Kidney (tissue), 14 donors: ENCODE measurements around the gene ARID1B. TPM values are rescaled to one million over a fixed set of nuclear protein-coding genes. Genes with fewer than 3 reads are reported as not detected.

ENCODE experiments used
- DNase-seq, 5 donors: peaks; one replicate each; pipeline ENCODE4 v3.0.0-alpha.2; 2013 to 2020
- FAIRE-seq: peaks from 2 replicates; lab custom pipeline; 2012; peaks lifted over from hg19 to GRCh38; lab: Jason Lieb, UNC
- H3K27ac ChIP-seq, 2 donors: one replicate each; pipeline ENCODE4 v1.7.0; 2013; ENCODE audit warnings: low read depth in 2 of 2, low read length in 2 of 2, inconsistent platforms in 1 of 2
- H3K27me3 ChIP-seq: one replicate; pipeline ENCODE4 v1.7.1; 2013; ENCODE audit warnings: low read length, inconsistent platforms; ENCODE audit not compliant: control insufficient read depth, insufficient read depth
- H3K36me3 ChIP-seq, 3 donors: one replicate each; pipeline versions ENCODE4 v1.7.0 to v1.7.1; 2013; ENCODE audit warnings: low read length in 3 of 3, control low read depth in 1 of 3, inconsistent platforms in 1 of 3; ENCODE audit not compliant: insufficient read depth in 3 of 3, control insufficient read depth in 2 of 3
- H3K4me1 ChIP-seq, 3 donors: one replicate each; pipeline versions ENCODE4 v1.7.0 to v1.7.1; 2013; ENCODE audit warnings: low read length in 3 of 3, inconsistent platforms in 1 of 3, low read depth in 1 of 3; ENCODE audit not compliant: control insufficient read depth in 2 of 3, insufficient read depth in 2 of 3
- H3K4me3 ChIP-seq, 3 donors: one replicate each; pipeline versions ENCODE4 v1.7.0 to v1.8.1; 2013; ENCODE audit warnings: low read length in 3 of 3, control low read depth in 1 of 3, inconsistent platforms in 1 of 3
- H3K9ac ChIP-seq, 3 donors: one replicate each; pipeline versions ENCODE4 v1.7.0 to v1.7.1; 2013; ENCODE audit warnings: low read length in 3 of 3, control low read depth in 1 of 3, inconsistent platforms in 1 of 3
- H3K9me3 ChIP-seq, 3 donors: one replicate each; pipeline versions ENCODE4 v1.7.0 to v1.7.1; 2013; ENCODE audit warnings: low read length in 3 of 3, control low read depth in 1 of 3, inconsistent platforms in 1 of 3; ENCODE audit not compliant: control insufficient read depth in 2 of 3, insufficient read depth in 1 of 3
- intact Hi-C: fragments of 100-400 bp; cut with DNase I; formaldehyde crosslinking; loops from one replicate; pipeline ENCODE4 v1.11.1; 2022
- polyA plus RNA-seq: library from polyadenylated mRNA; stranded (reverse); fragments of 350-450 nt; fragmentation: Illumina TruSeq; extraction: RNeasy Lipid Tissue Mini Kit (QIAGEN cat#74804); gene quantifications from one replicate; pipeline ENCODE4 v1.2.3, GENCODE V29; 2014; ENCODE audit warnings: low read depth, low replicate concordance; ENCODE audit not compliant: insufficient read depth
- total RNA-seq: library from RNA; stranded (reverse); fragmentation: NEBNext Ultra II Directional; extraction: Animal tissue kit (Norgen Biotek cat#: 25700); gene quantifications from one replicate; pipeline ENCODE4 v1.2.1, GENCODE V29; 2021
- TF ChIP-seq, protein P1 (sequence below): IDR thresholded peaks from 3 replicates; pipeline ENCODE4 v1.5.1; 2012; ENCODE audit warnings: mild to moderate bottlenecking, moderate library complexity, borderline replicate concordance; ENCODE audit not compliant: insufficient read depth; ENCODE audit errors: extremely low read depth
- donor health status: control.
- donor health status: control.
- donor health status: control.
- donor health status: control.
- donor health status: control.
- donor health status: DM: yes; HTN: yes; CAD: no.
- donor health status: Normal renal cell carcinoma (clear cell type).

The ARID1B gene
- total and polyA plus RNA-seq, 2 donors from 2014 or later: 16.4 to 110 TPM

DNA sequence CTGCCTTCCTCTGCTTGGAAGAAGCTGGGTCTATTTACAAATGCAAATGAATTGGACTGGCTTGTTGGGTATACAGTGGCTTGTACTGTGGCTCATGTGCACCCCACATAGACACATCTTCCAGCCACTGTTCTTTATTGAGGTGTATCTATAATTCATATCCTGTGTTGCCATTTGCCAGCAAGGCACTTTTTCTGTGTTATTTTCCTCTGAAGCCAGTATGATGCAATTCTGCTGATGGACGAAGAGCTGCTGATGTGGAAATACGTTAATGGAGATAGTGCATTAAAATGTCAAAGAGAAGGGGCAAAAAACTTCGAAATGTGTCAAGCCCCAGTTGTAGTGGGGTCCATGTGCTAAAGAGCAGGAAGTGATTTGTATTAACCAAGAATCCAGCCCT lies 378.6 kb downstream of the ARID1B start:
- DNase-seq (no peak), FAIRE-seq (no peak)
- no peak overlapping the region for H3K9ac ChIP-seq
- no peak overlapping the region for H3K27ac ChIP-seq
- H3K4me1 ChIP-seq: no peaks in the 10 kb centered on the region
- no peaks in the 10 kb centered on the region for H3K9me3 ChIP-seq
- H3K4me3 ChIP-seq: no peak overlapping the region
- peaks cover 0 to 12% (median 0%) of the 10 kb centered on the region in 3 donors for H3K36me3 ChIP-seq
- no peaks in the 10 kb centered on the region for H3K27me3 ChIP-seq
- TF ChIP-seq, protein P1, sequence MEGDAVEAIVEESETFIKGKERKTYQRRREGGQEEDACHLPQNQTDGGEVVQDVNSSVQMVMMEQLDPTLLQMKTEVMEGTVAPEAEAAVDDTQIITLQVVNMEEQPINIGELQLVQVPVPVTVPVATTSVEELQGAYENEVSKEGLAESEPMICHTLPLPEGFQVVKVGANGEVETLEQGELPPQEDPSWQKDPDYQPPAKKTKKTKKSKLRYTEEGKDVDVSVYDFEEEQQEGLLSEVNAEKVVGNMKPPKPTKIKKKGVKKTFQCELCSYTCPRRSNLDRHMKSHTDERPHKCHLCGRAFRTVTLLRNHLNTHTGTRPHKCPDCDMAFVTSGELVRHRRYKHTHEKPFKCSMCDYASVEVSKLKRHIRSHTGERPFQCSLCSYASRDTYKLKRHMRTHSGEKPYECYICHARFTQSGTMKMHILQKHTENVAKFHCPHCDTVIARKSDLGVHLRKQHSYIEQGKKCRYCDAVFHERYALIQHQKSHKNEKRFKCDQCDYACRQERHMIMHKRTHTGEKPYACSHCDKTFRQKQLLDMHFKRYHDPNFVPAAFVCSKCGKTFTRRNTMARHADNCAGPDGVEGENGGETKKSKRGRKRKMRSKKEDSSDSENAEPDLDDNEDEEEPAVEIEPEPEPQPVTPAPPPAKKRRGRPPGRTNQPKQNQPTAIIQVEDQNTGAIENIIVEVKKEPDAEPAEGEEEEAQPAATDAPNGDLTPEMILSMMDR: no peak
- intact Hi-C loops: no loop called here

DNA sequence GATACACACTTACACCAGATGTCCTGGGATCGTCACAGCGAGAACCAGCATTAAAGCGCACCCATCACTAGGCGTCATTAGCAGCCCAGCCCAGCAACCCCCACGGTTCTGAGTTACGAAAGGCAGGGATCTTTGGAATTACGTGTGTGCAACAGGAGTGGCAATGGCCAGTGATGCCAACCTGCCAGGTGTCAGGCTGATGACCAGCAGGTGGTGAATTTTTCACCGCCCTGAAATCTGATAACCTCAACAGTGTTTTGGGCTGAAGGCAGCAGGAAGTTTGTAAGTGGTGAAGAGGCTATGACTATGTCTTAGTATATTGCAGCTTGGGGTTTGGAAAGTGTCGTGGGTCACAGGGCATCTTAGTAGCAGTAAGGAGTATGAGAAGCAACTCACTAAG lies 380.1 kb downstream of the ARID1B start:
- no peak overlapping the region for H3K27ac ChIP-seq
- intact Hi-C loops: no loop called here
- no peaks in the 10 kb centered on the region for H3K9me3 ChIP-seq
- FAIRE-seq (no peak), DNase-seq (peak in 2 of 5 donors; percentile 25 to 46)
- no peak overlapping the region for H3K4me3 ChIP-seq
- TF ChIP-seq, protein P1: no peak
- no peak overlapping the region for H3K9ac ChIP-seq
- peaks cover 0 to 9% (median 0%) of the 10 kb centered on the region in 3 donors for H3K36me3 ChIP-seq
- H3K4me1 ChIP-seq: no peaks in the 10 kb centered on the region
- H3K27me3 ChIP-seq: no peaks in the 10 kb centered on the region

DNA sequence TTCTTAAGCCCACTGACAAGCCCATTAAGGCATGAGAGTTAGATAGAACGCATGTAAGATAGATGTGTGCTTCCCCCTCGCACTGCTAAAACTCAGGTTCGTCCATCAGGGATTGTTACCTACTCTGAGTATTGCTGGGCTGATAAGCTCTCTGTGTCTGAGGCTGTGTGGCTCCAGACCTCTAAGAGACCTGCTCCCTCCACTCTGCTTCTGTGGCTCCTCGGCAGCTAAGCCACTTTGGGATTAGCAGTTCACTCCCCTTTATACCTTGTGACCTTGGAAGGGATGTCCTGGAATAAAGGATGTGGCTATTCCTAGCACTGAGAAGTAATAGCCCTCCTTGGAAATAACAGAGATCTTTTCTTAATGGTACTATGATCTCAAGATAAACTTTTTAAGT lies 381.3 kb downstream of the ARID1B start:
- H3K4me1 ChIP-seq: no peaks in the 10 kb centered on the region
- DNase-seq (no peak), FAIRE-seq (no peak)
- intact Hi-C loops: no loop called here
- H3K9me3 ChIP-seq: no peaks in the 10 kb centered on the region
- TF ChIP-seq, protein P1: no peak
- no peak overlapping the region for H3K9ac ChIP-seq
- H3K27ac ChIP-seq: no peak overlapping the region
- no peak overlapping the region for H3K4me3 ChIP-seq
- H3K36me3 ChIP-seq: peaks cover 0 to 9% (median 0%) of the 10 kb centered on the region in 3 donors
- no peaks in the 10 kb centered on the region for H3K27me3 ChIP-seq

DNA sequence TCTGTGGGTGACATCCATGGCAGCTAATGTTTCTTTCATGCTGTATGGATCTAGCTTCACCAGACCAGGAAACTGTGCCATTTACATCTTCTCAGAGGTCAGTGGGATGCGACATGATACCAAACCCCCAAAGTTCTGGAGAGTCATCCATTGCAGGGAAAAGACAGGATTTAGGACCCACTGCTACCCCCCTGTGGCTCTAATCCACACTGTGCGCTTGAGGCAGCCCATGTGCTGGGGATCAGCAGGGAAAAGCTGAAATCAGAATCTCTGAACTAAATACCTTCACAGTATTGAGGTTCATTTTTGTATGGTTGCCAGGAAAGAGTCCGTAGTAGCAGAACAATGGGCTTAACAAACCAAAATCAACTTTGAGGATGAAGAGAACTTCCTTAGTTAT lies 381.7 kb downstream of the ARID1B start:
- no peaks in the 10 kb centered on the region for H3K9me3 ChIP-seq
- TF ChIP-seq, protein P1: no peak
- no peak overlapping the region for H3K9ac ChIP-seq
- no peak overlapping the region for H3K27ac ChIP-seq
- H3K36me3 ChIP-seq: peaks cover 0 to 9% (median 0%) of the 10 kb centered on the region in 3 donors
- no peaks in the 10 kb centered on the region for H3K4me1 ChIP-seq
- intact Hi-C loops: no loop called here
- H3K4me3 ChIP-seq: no peak overlapping the region
- H3K27me3 ChIP-seq: no peaks in the 10 kb centered on the region
- no peak for FAIRE-seq
- no peak for DNase-seq
